SK-N-MC (cell line): ENCODE measurements around the gene PSD4.

ENCODE experiments used
- DNase-seq: peaks from one replicate; pipeline ENCODE4 v3.0.0-alpha.2; 2011; ENCODE audit warnings: low read depth, low spot score
- H3K27ac ChIP-seq: fragments of 200-600 bp; sonication (generic); 2 replicates; pipeline ENCODE4 v1.5.1; 2016; ENCODE audit warnings: mixed run types
- H3K36me3 ChIP-seq: fragments of 200-600 bp; sonication (generic); 2 replicates; pipeline ENCODE4 v1.6.1; 2017; ENCODE audit warnings: antibody characterized with exemption, low read length, mixed read lengths; ENCODE audit not compliant: insufficient read depth
- H3K4me3 ChIP-seq: fragments of 200-600 bp; sonication (generic); 2 replicates; pipeline ENCODE4 v1.5.1; 2016
- H3K9ac ChIP-seq: fragments of 200-600 bp; sonication (generic); 2 replicates; pipeline ENCODE4 v1.8.0; 2017; ENCODE audit warnings: mixed run types, mixed read lengths; ENCODE audit not compliant: insufficient read length
- H3K9me3 ChIP-seq: fragments of 200-600 bp; sonication (generic); 2 replicates; pipeline ENCODE4 v1.6.1; 2017; ENCODE audit warnings: low read depth, mild to moderate bottlenecking, antibody characterized with exemption, low read length, moderate library complexity, mixed read lengths
- EZH2 ChIP-seq: fragments of 200-600 bp; sonication (generic); IDR thresholded peaks from one replicate; pipeline ENCODE4 v1.6.1; 2017; ENCODE audit warnings: antibody characterized with exemption
- FOXP2 ChIP-seq: optimal IDR thresholded peaks from 2 replicates; pipeline ENCODE3; 2011; ENCODE audit warnings: mild to moderate bottlenecking, moderate library complexity; ENCODE audit not compliant: insufficient read depth; ENCODE audit errors: extremely low read length, control extremely low read depth
- POLR2AphosphoS5 ChIP-seq: IDR thresholded peaks from 2 replicates; pipeline ENCODE4 v1.6.1; 2012; ENCODE audit warnings: mild to moderate bottlenecking, low read depth, low read length, borderline replicate concordance

PSD4 gene

DNA sequence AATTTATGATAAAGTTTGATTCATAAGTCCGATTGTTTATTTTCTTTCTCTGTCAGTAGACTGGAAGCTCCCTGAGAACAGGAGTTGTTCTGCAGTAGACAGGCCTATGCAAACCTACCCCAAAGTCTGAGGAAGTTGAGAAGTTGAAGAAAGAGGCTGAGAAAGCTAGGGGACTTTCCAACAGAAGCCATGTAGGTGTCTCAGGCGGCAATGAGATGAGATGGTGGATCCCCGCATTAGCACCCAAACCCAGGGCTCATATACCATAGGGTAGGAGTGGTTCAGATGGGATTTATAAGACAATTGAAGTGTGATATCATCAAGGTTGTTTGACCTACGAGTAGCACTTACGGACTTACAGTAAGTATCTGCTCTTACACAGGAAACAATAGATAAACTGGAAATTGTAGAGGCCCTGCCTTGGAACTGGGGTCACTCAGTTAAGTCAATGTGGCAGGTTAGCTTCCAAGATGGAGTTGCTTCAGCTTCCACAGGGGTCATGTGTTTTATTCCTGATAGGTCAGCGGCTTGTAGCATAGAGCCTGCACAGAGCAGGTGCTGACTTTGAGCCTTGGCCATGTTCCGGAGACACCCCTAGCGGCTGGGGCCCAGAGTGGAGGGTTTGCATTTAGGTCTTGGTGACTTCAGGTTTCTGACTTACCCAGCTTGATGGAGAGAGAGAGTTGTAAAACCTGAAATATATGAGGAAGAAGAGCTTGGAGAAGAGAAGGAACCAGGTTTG lies 2.3 kb upstream of the PSD4 start:
- Histone ChIP-seq H3K4me3 (no peak overlapping the region), H3K9ac (no peak overlapping the region), H3K27ac (no peak overlapping the region), H3K9me3 (no peaks in the 10 kb centered on the region), H3K36me3 (no peaks in the 10 kb centered on the region)
- TF ChIP-seq FOXP2 (no peak), POLR2AphosphoS5 (no peak), EZH2 (no peak)
- no peak for DNase-seq

GRCh38 chr2:113172721-113173541 lies 840 bp upstream of the PSD4 start:
- Histone ChIP-seq H3K9me3 (no peaks in the 10 kb centered on the region), H3K9ac (no peak overlapping the region), H3K27ac (no peak overlapping the region), H3K4me3 (no peak overlapping the region), H3K36me3 (no peaks in the 10 kb centered on the region)
- DNase-seq = no peak
- TF ChIP-seq EZH2 = no peak
- TF ChIP-seq FOXP2 = no peak
- no peak for TF ChIP-seq POLR2AphosphoS5

GRCh38 chr2:113174376-113174750 lies 592 bp downstream of the PSD4 start:
- Histone ChIP-seq H3K4me3 (no peak overlapping the region), H3K9ac (no peak overlapping the region), H3K27ac (no peak overlapping the region), H3K9me3 (no peaks in the 10 kb centered on the region), H3K36me3 (no peaks in the 10 kb centered on the region)
- TF ChIP-seq POLR2AphosphoS5 = no peak
- TF ChIP-seq FOXP2 = no peak
- no peak for TF ChIP-seq EZH2
- DNase-seq = no peak

DNA sequence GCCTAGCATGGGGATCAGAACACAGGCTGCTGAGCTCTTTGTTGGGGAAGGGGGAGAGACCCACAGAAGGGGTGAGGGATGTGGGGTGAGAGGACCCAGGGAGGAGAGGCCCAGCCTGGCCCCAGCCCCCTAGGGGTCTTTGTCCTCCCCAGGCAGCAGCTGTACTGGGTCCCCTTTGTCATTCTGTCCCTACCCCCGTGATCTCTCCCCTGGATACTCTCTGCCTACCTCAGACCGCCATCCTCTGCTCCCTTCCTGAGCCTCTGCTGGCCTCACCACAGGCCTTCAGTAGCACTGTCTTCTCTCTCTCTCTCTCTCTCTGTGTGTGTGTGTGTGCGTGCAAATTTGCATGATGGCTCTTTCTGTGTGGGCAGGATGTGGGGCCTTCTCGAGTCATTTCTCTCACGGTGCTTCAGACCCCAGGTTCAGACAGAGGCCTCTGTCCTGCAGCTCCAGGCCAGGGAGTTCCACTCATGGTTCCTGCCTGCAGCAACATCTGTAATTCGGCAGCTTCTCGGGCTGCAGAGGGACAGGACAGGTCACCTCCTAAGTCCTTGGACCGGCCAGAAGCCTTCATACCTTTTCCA lies 1.4 kb downstream of the PSD4 start:
- DNase-seq = no peak

GRCh38 chr2:113175736-113176695 lies 2.2 kb downstream of the PSD4 start:
- Histone ChIP-seq H3K36me3 (no peaks in the 10 kb centered on the region), H3K27ac (no peak overlapping the region), H3K9me3 (no peaks in the 10 kb centered on the region), H3K9ac (no peak overlapping the region), H3K4me3 (no peak overlapping the region)
- TF ChIP-seq EZH2 (no peak), POLR2AphosphoS5 (no peak), FOXP2 (no peak)
- no peak for DNase-seq

More for the DNA sequence above, 1.4 kb downstream of the PSD4 start:
- no peak overlapping the region for H3K4me3 ChIP-seq
- H3K36me3 ChIP-seq = no peaks in the 10 kb centered on the region
- no peak overlapping the region for H3K27ac ChIP-seq
- H3K9me3 ChIP-seq = no peaks in the 10 kb centered on the region
- TF ChIP-seq FOXP2 (no peak), EZH2 (no peak), POLR2AphosphoS5 (no peak)
- no peak overlapping the region for H3K9ac ChIP-seq

- H3K27ac ChIP-seq = no peak overlapping the region
- no peak for DNase-seq
- H3K9ac ChIP-seq = no peak overlapping the region
- no peaks in the 10 kb centered on the region for H3K9me3 ChIP-seq
- no peak for TF ChIP-seq EZH2
- no peak for TF ChIP-seq FOXP2
- TF ChIP-seq POLR2AphosphoS5 = no peak
- H3K4me3 ChIP-seq = no peak overlapping the region
- H3K36me3 ChIP-seq = no peaks in the 10 kb centered on the region
Measured at GRCh38 chr2:113176696-113177355, 3.1 kb downstream of the PSD4 start.

DNA sequence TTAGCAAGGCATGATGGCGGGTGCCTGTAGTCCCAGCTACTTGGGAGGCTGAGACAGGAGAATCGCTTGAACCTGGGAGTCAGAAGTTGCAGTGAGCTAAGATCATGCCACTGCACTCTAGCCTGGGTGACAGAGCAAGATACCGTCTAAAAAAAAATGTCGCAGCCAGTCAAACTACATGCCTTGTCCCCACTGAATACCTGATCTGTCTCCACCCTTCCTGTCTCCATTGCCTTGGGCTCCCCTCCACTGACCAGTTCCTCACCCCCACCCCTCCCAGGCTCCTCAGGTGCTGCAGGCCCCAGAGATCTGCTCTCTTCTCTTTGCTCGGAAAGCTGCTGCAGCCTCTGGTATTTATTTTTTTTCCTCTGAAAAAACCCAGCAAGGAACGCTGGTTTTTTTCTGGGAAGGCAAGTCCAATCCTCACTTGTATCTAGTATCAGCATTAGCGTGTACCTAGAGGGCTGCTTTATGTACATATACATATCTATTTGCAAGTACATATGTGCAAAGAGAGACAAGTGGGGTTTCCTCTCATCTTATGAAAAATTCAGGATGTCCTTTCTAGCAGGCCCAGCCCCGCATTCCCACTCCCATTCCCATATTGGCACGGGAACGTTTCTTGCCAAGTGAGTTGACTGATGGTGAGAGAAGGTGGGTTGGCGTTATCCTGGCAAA lies 4.4 kb downstream of the PSD4 start:
- Histone ChIP-seq H3K36me3 (no peaks in the 10 kb centered on the region), H3K9ac (no peak overlapping the region), H3K27ac (no peak overlapping the region), H3K4me3 (no peak overlapping the region), H3K9me3 (no peaks in the 10 kb centered on the region)
- TF ChIP-seq POLR2AphosphoS5 (no peak), FOXP2 (no peak), EZH2 (no peak)
- no peak for DNase-seq
